NCI-H1930 (cell line): Measurements from ENCODE around the gene SPATA31C1.
A peak's percentile ranks its signal among the peaks of the same experiment; 100 is the strongest.
"Not testable (repeated sequence)": the region's sequence is repeated elsewhere in the genome, so short reads cannot be mapped to it uniquely, and the experiment has no call there.

ENCODE experiments used
- DNase-seq, 2 experiments: peaks; one replicate each; lab custom pipeline; 2025; lab: John Stamatoyannopoulos, UW

Gene SPATA31C1

DNA sequence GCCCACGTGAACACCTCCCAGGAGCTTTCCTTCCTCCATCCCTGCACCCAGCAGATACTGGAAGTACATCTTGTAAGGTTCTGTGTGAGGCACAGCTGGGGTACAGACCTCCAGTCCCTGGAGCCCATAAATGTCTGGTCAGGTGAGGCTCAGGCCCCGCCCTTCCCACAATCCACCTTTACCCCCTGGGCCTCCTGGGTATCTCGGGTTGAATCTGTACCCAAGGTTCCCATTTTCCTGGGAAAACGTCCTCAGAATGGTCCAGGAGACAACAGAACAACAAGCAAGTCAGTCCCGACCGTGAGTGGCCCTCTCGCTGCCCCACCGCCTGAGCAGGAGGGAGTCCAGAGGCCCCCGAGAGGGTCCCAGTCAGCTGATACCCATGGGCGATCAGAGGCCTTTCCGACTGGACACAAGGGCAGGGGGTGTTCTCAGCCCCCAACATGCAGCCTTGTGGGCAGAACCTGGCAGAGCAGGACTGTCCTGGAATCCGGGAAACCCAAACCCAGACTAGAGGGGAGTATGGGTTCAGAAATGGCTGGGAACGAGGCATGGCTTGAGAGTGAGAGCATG, 30.7 kb upstream of the SPATA31C1 start:
- no peak for DNase-seq

DNA sequence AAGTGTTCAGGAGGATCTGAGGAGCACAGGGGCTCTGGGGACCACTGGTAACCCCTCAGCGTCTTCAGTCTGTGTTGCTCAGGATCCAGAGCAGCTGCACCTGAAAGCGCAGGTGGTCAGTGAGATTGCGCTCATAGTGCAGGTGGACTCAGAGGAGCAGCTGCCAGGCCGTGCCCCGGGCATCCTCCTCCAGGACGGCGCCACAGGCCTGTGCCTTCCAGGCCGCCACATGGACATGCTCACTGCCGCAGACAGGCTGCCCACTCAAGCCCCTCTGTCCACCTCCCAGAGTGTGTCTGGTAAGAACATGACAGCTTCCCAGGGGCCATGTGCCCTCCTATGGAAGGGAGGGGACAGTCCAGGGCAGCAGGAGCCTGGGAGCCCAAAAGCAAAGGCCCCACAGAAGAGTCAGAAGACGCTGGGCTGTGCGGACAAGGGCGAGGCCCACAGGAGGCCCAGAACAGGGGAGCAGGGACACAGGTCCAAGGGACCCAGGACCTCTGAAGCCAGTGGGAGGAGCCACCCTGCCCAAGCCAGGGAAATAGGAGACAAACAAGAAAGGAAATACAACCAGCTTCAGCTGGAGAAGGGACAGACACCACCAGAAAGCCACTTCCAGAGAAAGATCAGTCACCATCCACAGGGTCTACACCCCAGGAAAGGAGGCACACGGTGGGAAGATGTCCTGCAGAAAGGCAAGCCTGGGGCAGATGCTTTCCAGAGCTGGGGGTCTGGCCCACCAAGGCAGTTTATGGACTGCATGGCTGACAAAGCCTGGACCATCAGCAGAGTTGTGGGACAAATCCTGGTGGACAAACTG, 29.9 kb upstream of the SPATA31C1 start:
- DNase-seq: no peak

DNA sequence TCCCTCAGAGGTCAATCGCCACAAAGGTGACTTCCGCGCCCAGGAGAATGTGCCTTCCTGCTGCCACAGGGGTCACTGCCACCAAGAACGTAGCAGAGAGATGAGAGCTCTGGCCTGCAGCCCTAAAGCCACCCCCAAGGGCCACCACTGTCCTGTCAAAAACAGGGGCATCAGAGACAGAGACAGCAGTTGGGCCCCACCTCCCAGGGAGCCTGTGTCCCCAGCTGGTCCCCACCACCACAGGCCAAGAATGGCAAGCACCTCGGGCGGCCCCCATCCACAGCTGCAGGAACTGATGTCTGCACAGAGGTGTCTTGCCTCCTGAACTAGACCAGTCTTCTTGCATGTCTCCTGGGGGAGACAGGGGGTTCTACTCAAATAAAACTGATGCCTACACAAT, 29.3 kb upstream of the SPATA31C1 start:
- DNase-seq: no peak

DNA sequence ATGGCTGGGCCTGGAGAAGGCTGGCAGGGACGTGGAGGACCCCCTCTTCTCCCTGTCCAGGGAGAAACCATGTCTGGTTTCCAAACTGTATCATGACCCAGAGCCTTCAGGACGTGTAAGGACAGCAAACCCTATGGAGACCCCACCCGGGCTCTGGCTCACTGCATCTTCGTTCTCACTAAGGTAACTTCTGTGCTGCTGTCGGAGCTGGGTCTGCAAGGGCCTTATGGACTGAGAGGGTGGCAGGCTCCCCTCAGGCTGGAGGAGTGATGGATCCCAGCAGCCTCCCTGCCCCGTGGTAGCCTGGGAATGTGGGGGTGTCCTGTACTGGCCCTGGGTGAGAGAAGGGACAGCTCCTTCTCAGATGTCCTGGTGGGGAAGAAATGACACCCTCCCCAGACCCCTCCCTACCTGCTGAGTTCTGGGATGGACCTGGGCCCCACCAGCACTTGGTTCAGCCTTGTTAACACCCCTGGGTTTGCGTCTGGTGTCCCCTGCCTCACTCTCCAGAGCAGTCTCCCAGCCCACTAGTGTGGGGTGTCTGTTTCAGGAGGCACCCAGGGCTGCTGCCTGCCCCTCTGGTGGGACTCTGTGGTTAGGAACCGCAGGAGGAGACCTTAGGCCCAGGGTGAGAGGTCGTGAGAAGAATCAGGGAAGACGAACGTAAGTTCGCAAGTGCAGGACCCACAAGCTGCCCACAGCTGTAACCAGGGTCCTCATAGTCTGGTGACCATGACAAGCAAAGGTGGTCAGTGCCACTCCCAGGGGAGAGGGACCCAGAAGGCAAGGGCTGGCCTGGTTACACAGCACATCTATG, 28.5 kb upstream of the SPATA31C1 start:
- no peak for DNase-seq

DNA sequence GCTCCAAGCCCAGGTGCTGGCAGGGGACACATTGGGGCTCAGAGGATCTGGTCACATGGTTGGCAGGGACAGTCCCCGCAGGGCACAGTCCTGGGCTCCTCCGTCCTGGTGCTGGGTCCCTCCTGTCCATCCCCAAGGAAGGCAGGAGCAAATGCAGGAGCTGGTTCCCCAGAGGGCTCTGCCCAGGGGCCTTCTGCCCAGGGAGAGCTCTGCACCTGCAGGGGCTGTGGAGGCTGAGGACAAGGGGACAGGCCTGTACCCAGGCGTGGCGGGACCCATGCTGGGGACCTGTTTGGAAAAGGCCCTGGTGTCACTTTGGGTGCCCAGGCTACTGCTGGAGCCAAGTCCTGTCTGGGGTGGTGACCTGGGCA, 27.9 kb upstream of the SPATA31C1 start:
- DNase-seq: no peak

DNA sequence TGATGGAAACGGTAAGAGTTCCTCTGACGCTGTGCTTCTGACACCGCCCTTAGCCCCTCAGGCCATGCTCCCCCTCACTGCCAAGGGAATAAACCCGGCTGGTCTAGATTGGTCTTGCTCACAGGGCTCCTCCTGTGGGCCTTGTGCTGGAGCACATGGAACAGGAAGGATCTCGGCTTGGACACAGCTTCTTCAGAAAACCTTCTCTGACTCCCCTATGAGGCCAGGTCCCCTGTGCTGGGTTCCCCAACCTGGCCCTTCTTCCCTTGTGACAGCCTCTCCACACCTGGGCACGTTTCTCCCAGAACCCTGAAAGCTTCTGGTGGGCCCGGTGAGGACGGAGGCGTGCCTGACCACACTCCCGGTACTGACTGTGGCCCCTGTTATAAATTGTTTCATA, 26.9 kb upstream of the SPATA31C1 start:
- DNase-seq: no peak

DNA sequence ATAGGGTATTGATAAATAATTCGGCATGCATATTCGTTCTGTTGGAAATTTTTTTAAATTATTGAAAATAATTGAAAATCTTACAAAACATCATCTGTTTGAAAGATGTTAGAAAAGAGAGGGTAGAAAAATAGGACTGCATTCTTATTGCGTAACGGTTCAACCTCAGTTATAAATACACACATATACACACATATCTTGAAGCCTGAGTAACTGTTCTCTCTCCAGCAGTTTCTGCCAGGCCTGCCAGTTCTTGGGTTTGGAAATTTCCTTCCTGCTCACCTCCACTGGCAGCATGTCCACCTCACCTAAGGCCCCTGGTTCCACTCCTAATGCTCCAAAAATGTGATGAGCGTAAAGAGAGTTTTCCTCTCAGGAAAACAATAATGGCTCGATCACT, 26.0 kb upstream of the SPATA31C1 start:
- DNase-seq: no peak

DNA sequence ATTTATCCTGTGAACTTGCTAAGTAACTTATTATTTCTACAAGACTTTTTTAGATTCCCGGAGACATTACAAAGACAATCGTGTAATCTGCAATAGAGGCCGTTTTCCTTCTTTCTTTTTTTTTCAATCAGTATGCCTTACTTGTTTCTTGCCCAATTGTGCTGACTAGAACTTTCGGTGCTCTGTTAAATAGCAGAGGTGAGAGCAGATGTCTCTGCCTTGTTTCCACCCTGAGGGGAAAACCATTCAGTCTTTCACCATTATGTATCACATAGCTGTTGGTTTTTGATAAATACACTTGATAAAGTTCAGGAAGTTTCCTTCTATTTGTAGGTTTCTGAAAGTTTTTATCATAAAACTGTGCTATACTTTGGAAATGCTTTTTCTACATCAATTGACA, 24.8 kb upstream of the SPATA31C1 start:
- no peak for DNase-seq

DNA sequence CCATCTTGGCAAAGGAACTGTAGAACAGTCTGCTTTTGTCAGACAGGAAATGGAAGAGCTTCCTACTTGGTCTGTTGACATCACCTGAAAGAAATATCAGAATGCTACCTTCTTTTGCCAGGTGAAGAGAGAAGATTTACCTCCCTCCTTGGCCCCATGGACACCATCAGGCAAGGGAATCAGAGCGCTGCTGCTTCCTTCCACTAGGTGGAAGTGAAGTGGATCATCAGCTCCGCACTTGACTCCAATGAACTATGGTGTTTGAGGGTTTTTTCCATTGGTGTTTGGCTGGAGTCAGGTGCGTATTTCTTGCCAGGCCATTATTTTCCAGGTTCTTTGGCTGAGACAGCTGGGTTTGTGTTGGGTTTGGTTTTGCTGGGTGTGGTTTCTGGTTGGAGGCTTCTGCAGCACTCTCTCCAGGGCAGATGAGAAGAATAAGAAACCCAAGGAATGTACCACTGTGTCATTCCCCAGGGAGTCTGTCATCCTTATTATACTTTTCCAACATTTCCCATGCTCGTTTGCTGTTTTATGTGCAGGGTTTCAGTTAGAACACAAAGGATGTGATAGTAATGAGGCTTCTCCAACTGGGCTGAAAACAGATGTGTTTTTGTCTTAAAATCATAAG, 22.6 kb upstream of the SPATA31C1 start:
- no peak for DNase-seq

DNA sequence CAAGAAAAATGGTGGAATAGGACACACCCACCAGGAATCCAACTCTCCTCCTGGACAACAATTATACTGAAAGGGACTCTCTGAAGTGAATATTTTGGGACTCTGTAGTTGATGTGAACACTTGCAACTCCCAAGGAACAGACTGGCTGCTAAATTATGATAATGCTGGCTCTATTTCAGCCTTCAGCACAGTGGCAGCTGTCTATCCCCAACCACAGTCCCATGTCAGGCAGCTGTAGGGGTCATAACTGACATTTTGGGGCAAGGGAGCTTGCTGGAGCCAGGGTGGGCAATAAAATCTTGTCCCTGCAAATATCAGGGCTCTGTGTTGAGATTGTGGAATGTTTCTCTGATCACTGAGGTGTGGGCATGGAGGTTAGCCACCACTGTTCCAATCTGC, 20.9 kb upstream of the SPATA31C1 start:
- DNase-seq: no peak

DNA sequence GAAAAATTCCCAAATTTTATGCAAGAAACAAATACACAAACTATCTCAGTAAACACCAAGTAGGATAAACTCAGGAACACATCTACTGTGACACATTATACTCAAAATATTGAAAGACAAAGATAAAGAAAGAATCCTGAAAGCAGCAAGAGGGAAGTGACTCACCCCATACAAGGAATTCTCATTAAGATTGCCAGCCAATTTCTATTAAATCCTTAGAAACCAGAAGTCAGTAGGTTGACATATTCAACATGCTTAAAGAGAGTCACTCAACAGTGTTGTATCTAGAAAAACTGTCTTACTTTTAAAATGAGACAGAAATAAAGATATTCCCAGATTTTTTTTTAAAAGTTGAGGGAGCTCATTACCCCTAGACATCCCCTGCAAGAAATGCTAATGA, 19.6 kb upstream of the SPATA31C1 start:
- no peak for DNase-seq

DNA sequence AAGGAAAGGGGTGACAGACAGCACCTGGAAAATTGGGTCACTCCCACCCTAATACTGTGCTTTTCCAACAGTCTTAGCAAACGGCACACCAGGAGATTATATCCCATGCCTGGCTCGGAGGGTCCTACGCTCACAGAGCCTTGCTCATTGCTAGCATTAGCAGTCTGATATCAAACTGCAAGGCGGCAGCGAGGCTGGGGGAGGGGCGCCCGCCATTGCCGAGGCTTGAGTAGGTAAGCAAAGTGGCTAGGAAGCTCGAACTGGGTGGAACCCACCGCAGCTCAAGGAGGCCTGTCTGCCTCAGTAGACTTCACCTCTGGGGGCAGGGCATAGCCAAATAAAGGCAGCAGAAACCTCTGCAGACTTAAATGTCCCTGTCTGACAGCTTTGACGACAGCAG, 15.4 kb upstream of the SPATA31C1 start:
- not testable (repeated sequence) for DNase-seq

DNA sequence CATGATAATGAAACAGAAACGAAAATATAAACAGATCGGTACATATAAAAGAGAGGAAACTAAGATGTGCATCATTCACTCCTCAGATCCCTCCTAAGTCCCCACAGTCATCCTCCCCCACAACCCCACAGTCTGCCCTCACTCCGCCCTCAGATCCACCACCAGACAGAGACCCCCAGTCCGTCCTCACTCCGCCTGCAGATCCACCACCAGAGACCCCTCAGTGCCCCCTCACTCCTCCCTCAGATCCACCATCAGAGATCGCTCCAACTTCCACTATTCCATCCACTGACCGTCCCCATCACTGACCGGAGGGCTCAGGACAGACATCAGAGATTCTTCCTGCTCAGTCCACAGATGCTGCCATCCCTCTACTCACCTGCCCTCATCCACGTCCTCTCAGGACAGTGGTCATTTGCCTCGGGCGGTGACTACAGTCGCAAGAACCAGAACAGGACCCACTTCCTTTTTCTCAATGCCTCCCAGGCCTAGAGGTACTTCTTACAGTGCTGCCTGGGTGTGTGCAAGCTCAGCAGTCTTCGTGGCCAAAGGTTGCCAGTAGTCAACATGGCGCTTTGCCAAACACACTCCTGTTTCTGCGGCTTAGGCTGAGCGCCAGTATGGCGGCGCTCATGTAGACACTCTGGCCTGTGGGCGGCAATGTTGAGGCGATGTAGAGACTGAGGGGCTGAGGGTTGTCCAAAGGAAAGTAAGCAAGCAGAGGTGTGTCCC, 8.3 kb upstream of the SPATA31C1 start:
- DNase-seq: peak in 1 of 2 experiments; percentile 10

DNA sequence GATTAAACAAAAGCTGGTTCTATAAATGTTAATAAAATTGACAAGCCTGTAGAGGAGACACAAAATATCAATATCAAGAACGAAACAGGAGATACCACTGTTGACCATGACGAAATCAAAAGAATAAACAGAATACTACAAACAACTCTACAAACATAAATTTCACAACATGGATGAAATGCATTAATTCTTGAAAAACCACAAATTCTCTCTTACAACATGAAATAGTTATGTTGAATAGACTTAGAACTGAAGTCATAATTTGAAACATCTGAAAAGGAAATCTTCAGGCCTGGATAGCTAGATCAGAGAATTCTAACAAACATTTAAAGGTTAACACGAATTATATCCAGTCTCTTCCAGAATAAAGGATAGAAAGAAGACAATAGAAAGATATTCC, 6.9 kb upstream of the SPATA31C1 start:
- DNase-seq: no peak

DNA sequence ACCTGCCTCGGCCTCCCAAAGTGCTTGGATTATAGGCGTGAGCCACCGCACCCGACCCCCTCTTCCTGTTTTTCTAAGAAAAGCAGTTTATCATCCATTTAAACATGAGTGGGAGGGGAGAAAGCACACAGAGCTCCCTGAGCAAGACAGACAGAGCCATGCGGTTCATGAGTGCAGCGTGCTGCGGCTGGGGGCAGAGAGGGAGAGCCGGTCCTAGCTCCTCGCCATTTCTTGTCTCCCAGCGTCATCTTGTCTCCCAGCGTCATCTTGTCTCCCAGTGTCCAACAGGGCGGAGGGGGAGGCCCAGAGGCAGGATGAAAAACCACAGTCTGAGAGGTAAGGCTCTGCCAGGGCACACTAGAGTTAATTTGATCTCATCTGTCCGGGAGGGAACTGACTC, 1.3 kb downstream of the SPATA31C1 start:
- not testable (repeated sequence) for DNase-seq

DNA sequence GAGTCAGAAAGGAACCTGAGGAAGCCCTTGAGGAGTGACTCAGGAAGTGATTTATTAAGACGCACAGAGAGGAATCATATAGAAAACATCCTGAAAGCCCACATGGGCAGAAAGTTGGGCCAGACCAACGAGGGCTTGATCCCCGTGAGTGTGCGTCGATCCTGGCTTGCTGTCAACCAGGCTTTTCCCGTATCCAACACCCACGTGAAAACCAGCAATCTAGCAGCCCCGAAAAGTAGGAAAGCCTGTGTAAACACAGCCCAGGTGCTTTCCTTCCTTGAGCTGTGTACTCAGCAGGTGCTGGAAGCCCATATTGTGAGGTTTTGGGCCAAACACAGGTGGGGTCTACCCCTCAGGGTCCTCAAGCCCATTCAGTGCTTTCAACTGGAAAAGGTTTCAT, 3.8 kb downstream of the SPATA31C1 start:
- DNase-seq: not testable (repeated sequence)

DNA sequence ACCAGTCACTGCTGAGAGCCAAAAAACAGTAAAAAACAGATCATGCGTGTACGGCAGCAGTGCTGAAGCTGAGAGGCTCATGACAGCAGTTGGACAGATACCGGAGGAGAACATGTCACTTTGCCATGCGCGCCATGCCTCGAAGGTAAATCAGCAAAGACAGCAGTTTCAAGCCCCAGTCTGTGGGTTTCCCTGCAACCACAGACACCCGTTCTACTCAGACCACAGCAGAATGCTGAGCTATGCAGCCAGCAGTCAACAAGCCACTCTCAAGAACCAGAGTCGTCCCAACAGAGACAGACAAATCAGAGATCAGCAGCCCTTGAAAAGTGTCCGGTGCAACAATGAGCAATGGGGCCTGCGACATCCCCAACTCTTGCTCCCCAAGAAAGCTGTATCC, 5.2 kb downstream of the SPATA31C1 start:
- not testable (repeated sequence) for DNase-seq

DNA sequence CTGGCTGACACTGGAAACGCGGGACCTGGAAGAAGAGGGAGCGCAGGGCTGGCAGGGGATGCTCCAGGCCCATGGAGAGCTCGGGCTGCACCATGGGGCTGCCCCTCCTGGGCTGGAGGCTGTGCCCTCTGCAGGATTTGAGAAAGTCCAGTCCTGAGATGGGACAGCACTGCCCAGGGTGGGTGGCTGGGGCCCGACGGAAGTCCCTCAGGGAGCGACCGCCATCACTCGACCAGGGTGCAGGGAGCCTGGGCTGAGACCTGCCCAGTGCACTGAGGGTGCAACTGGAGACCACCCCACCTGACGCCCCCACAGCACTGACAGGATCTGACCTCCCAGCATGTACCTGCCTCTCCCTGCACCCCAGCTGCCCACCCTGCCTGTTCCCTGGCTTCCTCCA, 7.1 kb downstream of the SPATA31C1 start:
- not testable (repeated sequence) for DNase-seq

DNA sequence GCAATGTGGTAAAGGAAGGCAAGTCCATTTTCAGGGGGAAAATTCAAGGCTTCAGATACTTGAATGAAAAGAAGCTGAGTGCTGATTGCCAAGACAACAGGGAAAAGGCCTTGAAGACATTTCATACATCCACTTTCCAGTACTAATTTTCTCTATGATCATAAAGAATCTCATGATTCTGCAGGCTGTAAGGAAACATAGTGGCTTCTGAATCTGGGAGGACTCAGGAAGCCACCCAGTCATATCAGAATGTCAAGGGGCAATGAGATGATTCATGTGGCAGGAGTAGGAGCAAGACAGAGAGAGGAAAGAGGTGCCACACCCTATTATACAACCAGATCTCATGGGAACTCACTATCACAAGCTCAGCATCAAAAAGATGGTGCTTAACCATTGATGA, 11.4 kb downstream of the SPATA31C1 start:
- DNase-seq: not testable (repeated sequence)

DNA sequence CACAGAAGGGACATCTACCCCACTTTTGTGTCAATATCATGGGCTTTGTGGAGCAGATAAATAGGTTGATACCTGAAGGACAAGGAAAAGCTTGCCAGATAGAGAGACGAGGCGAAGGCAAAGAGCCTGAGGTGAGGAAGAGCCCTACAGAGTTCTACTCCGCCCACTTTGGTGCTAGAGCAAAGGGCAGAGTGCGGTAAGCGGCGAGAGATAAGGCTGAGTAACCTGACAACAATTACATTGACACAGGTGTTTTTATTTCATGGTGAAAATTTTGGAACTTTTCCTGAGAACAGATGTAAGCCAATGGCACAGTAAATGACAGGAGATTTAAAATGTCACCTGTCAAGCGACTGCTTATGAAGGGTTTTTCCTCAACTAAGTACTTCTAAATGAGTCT, 16.7 kb downstream of the SPATA31C1 start:
- DNase-seq: not testable (repeated sequence)

DNA sequence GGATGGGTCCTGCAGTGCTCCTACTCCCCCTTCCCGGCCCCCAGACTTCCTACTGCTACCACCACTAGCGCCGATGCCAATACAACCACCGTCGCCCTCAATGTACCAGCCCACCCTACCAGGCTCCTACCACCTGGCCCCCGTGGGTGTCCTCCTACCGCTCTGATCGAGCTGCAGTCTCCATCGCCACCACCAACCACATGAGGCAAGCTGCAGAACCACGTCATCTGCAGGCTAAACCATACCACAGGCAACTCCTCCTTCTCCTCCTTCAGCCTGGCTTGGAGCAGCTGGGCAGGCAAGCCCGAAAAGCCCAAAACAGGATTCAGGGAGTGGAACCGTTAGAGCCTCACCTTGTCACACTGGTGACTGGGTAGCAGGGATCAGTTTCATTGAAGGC, 19.6 kb downstream of the SPATA31C1 start:
- not testable (repeated sequence) for DNase-seq

DNA sequence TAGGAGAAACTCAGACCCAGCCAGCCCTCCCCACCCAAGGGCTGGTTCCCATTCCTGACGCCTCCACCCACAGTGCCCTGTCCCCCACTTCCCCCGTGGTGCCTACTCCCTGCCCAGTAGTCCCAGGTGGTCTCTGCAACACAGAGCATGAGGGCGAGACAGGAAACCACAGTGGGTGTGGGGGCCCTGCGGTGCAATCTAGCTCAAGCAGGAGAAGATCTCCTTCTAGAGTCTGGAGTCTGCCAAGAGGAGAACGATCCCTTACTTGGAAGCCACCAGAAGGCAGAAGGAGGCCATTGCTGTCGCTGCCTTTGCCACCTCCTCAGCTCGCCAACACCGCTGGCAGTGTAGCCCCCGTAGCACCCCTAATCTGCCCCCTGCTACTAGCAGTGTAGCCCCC, 20.2 kb downstream of the SPATA31C1 start:
- DNase-seq: not testable (repeated sequence)
